Activated T-cell treated with anti-CD3 and anti-CD28 coated beads for 24 hours (primary cell): ENCODE measurements around the gene MTA1.

Experiments
- DNase-seq: peaks from one replicate; pipeline ENCODE4 v3.0.0-alpha.2; 2020; ENCODE audit warnings: low read depth

MTA1 gene

DNA sequence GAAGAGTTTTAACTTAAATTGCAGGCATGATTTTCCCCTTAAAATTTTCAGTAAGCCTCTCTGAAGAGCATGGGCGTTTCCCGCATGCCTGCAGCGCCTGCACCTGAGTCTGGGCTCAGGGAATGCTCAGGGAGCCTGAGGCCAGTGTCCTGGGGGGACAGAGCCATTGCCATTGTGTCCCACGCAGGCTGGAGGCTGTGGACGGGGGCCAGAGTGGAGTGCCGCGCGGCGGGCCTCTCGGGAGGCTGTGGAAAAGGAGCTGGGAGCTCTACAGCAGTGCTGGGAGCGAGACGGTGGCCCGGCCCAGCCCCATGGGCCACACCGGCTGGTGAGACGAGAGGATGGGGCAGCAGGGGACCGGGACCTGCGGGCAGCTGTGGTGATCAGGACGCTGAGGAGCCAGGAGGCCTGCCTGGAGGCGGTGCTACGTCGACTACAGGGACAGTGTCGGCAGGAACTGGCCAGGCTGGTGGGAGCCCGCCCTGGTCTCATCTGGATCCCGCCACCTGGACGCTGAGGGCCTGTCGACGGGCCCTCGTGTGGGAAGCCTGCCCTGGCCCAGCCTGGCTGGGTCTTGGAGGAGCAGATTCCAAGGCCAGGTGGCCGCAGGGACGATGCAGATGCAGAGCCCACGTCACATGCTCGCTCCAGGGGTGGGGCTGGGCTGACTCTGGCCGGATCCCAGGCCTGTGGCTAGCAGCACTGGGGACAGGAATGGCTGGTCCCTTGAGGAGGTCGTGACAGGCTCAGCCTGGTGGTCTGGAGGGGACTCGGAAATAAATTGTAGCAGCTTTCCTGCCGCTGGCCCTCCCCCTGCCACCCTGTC lies 79.0 kb downstream of the MTA1 start:
- DNase-seq: no peak

GRCh38 chr14:105499256-105500035 lies 79.8 kb downstream of the MTA1 start:
- DNase-seq: no peak

- DNase-seq: no peak
Measured at GRCh38 chr14:105500036-105500725, 80.6 kb downstream of the MTA1 start.

DNA sequence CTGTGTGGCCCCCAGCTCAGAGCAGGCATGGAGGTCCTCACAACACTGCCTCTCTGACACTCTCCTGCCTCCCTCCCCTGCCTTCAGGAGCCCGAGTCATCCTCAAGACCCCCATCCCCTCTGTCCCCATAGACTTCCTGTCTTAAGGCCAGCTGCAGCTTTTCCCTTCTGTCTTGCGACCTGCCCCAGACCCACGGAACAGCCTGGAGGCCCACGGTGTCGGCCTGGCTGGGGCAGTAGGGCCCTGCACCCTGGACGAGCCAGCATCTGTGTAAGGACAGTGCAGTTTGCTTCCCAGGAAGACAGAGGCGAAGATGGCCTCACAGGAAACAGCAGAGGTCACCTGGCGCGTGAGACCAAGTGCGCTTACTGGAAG lies 81.1 kb downstream of the MTA1 start:
- DNase-seq: no peak

DNA sequence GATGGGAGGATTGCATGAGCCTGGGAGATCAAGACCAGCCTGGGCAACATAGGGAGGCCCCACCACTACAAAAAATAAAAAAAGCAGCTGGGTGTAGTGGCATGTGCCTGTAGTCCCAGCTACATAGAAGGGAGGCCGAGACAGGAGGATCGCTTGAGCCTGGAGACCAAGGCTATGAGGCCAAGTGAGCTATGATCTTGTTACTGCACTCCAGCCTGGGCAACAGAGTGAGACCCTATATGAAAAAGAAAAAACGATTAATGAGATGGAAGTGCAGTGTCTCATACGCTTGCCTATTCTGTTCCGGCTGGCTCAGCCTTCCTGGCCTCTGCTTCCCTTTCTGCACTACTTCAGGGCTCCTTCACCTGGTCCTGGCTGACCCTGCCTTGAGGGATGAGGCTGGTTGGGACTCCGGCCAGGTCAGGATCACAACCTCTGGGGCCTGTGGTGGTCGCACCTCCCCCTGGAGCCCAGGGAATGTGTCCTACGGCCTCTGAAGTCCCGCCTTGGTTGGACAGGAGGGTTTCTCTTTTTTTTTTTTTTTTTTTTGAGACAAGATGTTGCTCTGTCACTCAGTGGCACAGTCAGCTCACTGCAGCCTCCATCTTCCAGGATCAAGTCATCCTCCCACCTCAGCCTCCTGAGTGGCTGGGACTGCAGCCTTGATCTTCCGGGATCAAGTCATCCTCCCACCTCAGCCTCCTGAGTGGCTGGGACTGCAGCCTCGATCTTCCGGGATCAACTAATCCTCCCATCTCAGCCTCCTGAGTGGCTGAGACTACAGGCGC lies 82.1 kb downstream of the MTA1 start:
- no peak for DNase-seq

- DNase-seq: no peak
Measured at GRCh38 chr14:105502446-105503295, 83.0 kb downstream of the MTA1 start.

DNA sequence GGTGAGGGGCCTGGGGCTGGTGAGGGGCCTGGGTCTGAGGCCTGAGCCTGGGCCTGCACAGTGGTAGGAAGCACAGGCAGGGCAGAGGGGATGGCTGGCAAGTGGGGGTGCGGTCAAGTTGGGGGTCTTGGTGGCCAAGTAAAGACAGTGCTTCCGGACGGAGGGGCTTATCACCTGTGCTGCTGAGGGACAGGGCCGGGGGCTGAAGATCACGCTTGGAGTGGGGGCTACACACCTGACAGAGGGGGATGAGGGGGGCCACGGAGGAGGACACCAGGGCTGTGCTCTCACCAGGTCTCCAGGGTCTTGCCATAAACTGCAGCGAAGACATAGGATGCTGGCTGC lies 83.6 kb downstream of the MTA1 start:
- DNase-seq: no peak

DNA sequence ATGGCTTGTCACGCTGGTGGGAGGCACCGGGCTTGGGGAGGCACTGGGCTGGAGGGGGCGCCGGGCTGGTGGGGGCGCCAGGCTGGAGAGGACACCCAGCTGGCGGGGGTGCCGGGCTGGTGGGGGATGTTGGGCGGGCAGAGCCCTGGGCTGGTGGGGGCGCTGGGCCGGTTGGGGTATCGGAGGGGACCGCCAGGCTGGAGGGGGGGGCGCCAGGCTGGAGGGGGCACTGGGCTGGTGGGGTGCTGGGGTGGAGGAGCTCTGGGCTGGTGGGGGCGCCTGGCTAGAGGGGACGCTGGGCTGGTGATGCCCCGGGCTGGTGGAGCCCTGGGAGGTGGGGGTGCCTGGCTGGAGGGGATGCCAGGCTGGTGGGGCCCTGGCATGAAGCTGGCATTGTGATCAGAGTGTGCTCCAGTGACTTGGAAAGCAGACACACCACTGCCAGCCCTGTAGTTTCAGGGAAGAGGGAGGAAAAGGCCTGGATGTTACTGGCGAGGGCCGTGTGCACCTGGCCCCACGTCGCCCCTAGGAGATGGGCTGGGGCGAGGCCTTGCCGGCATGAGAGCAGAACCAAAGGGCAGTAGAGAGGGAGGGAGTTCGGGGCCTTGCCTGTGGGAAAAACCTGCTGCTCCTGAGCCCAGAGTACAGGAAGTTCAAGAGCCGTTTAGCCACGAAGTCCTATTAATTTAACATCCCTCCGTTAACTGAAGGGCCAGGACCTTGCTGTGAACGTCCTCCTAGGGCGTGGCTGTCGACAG lies 84.5 kb downstream of the MTA1 start:
- no peak for DNase-seq

GRCh38 chr14:105505101-105505500 lies 85.5 kb downstream of the MTA1 start:
- DNase-seq: no peak

DNA sequence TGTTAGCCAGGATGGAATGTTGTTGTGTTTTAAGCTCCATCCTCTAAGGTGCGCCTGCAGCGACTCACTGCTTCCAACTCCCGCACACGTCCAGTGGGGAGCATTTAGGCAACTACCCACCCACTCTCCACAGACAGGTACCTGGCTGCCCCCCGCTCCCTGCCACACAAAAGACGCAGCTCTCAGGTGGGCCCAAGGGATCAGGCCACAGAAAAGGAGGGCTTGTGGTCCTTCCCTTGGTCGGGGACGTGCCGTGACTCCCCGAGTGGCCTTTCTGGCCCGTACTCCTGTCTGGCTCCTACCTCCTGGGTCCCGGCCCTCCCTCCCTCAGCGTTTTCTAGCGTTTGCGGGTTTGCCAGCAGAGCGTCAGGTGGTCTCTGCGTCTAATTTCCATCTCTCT lies 87.6 kb downstream of the MTA1 start:
- DNase-seq: no peak

DNA sequence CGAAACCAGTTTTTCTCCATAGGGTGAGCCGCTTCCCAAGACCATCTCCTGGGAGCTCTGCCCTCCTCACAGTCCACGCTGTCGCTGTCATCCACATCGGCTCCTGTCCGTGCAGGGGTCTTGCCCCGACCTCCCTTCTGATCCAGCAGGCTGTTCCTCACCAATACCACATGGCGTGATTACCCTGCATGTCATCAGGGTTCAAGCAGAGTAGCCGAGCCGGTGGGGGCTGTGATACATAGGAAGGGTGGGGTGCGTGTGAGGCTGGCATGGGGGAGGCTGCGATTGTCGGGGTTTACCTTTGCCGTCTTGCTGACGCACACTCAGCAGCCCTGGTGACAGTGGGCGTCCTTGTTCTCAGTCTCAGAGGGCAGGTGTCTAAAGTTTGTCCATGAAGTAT lies 88.4 kb downstream of the MTA1 start:
- DNase-seq: no peak

GRCh38 chr14:105508601-105509000 lies 89.0 kb downstream of the MTA1 start:
- DNase-seq: no peak

DNA sequence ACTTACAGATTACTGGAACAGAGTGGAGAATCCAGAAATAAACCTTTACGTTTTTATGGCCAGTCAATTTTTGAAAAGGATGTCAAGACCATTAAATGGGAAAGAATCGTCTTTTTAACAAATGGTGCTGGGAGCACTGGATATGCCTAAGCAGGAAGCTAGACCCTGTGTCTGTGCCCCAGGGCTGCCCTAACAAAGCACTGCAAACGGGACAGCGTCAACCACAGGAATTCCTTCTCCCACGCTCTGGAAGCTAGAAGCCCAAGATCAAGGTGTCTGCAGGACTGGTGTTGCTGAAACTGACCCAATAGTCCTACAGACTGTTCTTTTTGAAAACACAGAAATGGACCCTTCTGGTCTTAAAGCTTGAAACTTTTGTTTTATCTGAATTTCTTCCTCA lies 97.5 kb downstream of the MTA1 start:
- no peak for DNase-seq

DNA sequence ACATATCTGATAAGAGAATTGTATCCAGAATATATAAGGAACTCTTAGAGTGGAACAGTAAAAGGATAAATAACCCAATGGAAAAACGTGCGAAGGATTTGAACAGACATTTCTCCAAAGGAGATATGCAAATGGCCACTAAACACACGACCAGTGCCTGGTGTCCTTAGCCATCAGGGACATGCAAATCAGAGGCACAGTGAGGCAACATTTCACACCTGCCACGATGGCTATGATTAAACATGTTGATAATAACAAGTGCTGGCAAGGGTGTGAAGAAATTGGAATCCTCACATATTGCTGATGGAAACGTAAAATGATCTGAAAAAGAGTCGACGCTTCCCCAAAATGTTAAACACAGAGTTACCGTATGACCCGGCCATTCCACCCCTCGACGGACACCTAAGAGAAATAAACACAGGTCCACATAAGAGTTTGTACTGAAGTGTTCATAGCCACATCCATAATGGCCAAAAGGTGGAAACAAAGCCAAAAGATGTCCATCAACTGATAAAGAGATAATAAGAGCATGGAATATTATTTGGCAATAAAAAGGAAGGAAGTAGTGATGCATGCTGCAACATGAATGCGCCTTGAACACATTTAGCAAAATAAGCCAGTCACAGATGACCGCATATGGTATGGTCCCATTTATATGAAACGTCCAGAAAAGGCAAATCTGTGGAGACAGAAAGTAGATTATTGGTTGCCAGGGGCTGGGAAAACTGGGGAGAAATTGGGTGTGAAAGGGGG lies 100.5 kb downstream of the MTA1 start:
- no peak for DNase-seq
